ENCODE results near the gene SEPTIN7. TPM values are rescaled to one million over a fixed set of nuclear protein-coding genes. Genes with fewer than 3 reads are reported as not detected.

Gene SEPTIN7
- total RNA-seq, 2 experiments from 2014 or later: 231 to 235 TPM

DNA sequence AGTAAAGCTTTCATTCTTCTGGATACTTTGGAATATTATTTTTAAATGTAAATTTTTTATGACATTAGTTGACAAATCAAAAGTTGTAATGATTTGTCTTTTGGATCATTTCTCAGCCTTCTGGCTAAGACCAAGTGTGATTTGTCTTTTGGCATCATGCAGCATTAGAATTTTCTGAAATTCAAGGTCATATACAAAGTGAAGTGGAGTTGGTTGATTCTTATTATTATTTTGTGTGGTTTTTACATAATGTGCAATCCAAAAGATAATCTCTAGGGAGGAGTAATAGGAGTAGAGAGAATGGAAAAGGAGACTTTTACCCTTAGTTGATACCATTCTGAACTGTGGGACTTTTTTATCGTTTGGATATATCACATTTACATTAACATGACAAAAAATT, 24.2 kb upstream of the SEPTIN7 start:
- intact Hi-C loops (cut with micrococcal nuclease): no loop called here
- H3K4me1 Mint-ChIP-seq (ENCODE audit: low read depth): no peaks in the 10 kb centered on the region
- no peaks in the 10 kb centered on the region for H3K9me3 Mint-ChIP-seq
- H3K27me3 Mint-ChIP-seq: no peaks in the 10 kb centered on the region
- TF ChIP-seq, protein P1, sequence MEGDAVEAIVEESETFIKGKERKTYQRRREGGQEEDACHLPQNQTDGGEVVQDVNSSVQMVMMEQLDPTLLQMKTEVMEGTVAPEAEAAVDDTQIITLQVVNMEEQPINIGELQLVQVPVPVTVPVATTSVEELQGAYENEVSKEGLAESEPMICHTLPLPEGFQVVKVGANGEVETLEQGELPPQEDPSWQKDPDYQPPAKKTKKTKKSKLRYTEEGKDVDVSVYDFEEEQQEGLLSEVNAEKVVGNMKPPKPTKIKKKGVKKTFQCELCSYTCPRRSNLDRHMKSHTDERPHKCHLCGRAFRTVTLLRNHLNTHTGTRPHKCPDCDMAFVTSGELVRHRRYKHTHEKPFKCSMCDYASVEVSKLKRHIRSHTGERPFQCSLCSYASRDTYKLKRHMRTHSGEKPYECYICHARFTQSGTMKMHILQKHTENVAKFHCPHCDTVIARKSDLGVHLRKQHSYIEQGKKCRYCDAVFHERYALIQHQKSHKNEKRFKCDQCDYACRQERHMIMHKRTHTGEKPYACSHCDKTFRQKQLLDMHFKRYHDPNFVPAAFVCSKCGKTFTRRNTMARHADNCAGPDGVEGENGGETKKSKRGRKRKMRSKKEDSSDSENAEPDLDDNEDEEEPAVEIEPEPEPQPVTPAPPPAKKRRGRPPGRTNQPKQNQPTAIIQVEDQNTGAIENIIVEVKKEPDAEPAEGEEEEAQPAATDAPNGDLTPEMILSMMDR (IDR thresholded peaks at IDR 0.05): no peak
- ChIA-PET CTCF (interaction anchor here (1.2 to 1.3 kb wide), 3 partner anchors 18 to 141 kb away, joined by 3 to 4 read pairs (median 4); no protein-coding TSS in a partner anchor), POLR2A (no interaction called here)
- ATAC-seq: no peak
- no peak overlapping the region for H3K27ac Mint-ChIP-seq
- H3K36me3 Mint-ChIP-seq (ENCODE audit: low read depth): no peaks in the 10 kb centered on the region
- DNase-seq: no peak
- H3K4me3 Mint-ChIP-seq: no peak overlapping the region

DNA sequence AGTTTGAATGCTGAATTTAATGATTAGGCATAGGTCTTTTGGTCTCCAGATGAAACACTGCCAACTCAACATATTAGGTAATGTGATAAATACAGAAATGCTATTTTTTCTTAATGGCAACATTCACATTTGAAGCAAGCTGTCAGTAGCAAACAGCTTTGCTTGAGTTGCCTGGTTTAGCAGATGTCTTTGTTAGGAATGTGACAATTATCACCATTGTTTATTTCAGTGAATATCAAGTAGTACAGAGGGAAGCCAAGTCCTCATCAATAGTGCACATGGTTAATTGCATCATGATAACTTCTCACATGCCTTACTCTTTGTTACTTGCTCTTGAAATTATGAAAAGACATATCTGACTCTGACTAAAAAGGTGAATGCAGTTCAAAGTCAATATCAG, 23.7 kb upstream of the SEPTIN7 start:
- Mint-ChIP-seq H3K27ac (no peak overlapping the region), H3K4me3 (no peak overlapping the region), H3K27me3 (no peaks in the 10 kb centered on the region), H3K4me1 (ENCODE audit: low read depth) (no peaks in the 10 kb centered on the region), H3K36me3 (ENCODE audit: low read depth) (no peaks in the 10 kb centered on the region), H3K9me3 (no peaks in the 10 kb centered on the region)
- ChIA-PET POLR2A (no interaction called here), CTCF (interaction anchor here (1.2 to 1.3 kb wide), 3 partner anchors 17 to 140 kb away, joined by 3 to 4 read pairs (median 4); no protein-coding TSS in a partner anchor)
- DNase-seq (no peak), ATAC-seq (no peak)
- TF ChIP-seq, protein P1 (IDR thresholded peaks at IDR 0.05): no peak
- intact Hi-C loops (cut with micrococcal nuclease): no loop called here

DNA sequence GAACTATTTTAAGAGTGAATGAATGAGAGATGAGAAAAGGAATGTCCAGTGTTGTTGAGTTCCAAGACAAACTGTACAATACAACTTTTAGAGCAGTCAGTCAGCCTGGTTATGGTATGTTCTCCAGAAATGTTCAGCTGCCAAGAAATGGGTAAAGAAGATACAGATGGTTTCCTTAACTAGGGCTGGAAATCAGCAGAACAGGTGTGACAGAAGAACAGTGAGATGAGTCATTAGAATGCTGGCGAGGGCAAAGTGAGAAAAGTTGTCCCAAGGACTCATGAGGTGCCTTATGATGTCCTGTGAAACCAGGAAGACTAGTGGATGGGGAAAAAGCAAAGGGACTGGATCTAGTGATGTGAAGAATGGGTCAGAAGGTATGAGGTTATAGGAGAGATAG, 20.8 kb upstream of the SEPTIN7 start:
- Mint-ChIP-seq H3K36me3 (ENCODE audit: low read depth) (no peaks in the 10 kb centered on the region), H3K4me1 (ENCODE audit: low read depth) (no peaks in the 10 kb centered on the region), H3K9me3 (no peaks in the 10 kb centered on the region), H3K27me3 (no peaks in the 10 kb centered on the region), H3K27ac (no peak overlapping the region), H3K4me3 (no peak overlapping the region)
- ChIA-PET POLR2A (interaction anchor here (1.3 kb wide), 1 partner anchor 16 kb away, joined by 5 read pairs; no protein-coding TSS in a partner anchor), CTCF (interaction anchor here (1.2 kb wide), 1 partner anchor 23 kb away, joined by 3 read pairs; no protein-coding TSS in a partner anchor)
- intact Hi-C loops (cut with micrococcal nuclease): no loop called here
- ATAC-seq (no peak), DNase-seq (no peak)
- TF ChIP-seq, protein P1 (IDR thresholded peaks at IDR 0.05): no peak

DNA sequence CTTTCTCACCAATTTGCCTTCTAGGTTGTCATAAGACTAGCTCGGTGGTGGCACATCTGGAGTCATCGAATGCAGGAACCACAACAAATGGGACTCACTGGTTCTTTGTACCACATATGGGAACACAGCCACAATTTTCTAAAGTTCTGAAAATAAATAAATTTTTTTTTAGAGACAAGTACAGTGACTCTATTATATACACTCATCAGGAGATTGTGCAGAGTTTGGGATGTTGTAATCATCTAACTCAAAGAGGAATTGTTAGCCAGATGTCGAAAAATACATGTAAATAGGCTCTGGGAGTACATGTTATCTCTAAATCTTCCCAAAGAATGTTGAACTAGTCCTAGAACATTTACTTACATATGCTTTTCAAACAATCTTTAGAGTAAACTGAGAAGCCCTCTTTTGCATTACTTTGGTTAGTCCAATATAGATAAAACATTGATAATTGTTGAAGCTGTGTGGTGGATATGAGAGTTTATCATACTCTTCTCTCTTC, 19.6 kb upstream of the SEPTIN7 start:
- TF ChIP-seq, protein P1 (IDR thresholded peaks at IDR 0.05): no peak
- Mint-ChIP-seq H3K27ac (no peak overlapping the region), H3K9me3 (no peaks in the 10 kb centered on the region), H3K4me3 (no peak overlapping the region), H3K27me3 (no peaks in the 10 kb centered on the region), H3K4me1 (ENCODE audit: low read depth) (no peaks in the 10 kb centered on the region), H3K36me3 (ENCODE audit: low read depth) (no peaks in the 10 kb centered on the region)
- CTCF ChIA-PET: no interaction called here
- intact Hi-C loops (cut with micrococcal nuclease): no loop called here
- DNase-seq (no peak), ATAC-seq (no peak)
- POLR2A ChIA-PET: interaction anchor here (1.0 to 1.3 kb wide), 3 partner anchors 15 to 20 kb away, joined by 3 to 5 read pairs (median 3); partner anchors contain the start of gene SEPTIN7

DNA sequence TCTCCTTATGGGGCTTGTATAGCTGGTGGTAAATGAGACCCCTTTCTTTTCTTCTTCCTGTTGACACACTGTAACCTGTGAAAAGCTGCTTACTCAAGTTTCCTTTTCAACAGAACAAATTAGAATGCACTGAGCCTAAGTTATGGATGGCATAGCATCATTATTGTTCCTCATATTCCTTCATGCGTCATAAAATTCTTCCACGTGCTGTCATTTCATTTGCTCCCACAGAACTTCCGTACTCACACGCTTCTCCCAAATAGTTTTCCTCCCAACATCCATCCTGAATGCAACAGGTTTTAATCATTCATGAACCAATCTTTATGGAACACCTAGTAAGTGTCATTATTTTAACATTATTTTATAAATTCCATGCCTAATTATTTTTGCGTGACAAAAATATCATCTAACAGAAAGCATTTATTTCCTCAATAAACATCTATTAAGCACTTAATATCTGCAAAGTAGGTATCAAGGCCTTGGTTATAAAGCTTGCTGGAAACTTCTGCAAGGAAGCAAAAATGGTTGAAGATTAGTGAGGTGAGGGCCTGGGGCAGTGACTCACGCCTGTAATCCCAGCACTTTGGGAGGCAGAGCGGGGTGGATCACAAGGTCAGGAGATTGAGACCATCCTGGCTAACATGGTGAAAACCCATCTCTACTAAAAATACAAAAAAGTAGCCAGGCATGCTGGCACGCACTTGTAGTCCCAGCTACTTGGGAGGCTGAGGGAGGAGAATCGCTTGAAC, 18.9 kb upstream of the SEPTIN7 start:
- ChIA-PET POLR2A (interaction anchor here (1.0 to 1.1 kb wide), 2 partner anchors 18 to 19 kb away, joined by 3 read pairs; partner anchors contain the start of gene SEPTIN7), CTCF (no interaction called here)
- no peak overlapping the region for H3K27ac Mint-ChIP-seq
- intact Hi-C loops (cut with micrococcal nuclease): no loop called here
- H3K27me3 Mint-ChIP-seq: no peaks in the 10 kb centered on the region
- TF ChIP-seq, protein P1 (IDR thresholded peaks at IDR 0.05): no peak
- DNase-seq: no peak
- H3K36me3 Mint-ChIP-seq (ENCODE audit: low read depth): no peaks in the 10 kb centered on the region
- no peak overlapping the region for H3K4me3 Mint-ChIP-seq
- no peak for ATAC-seq
- H3K4me1 Mint-ChIP-seq (ENCODE audit: low read depth): no peaks in the 10 kb centered on the region
- no peaks in the 10 kb centered on the region for H3K9me3 Mint-ChIP-seq

All from activated CD8-positive, alpha-beta T cell treated with anti-CD3 and anti-CD28 coated beads for 36 hours (primary cell).